Ovary (tissue), 3 donors: ENCODE measurements around the gene LHX6.

Experiments
- CTCF ChIP-seq, 3 donors: fragments of 450-650 bp in 2 of 3; fragments of 200-600 bp in 1 of 3; IDR thresholded peaks; one replicate each; pipeline versions ENCODE4 v1.5.1 to v1.8.0; 2016 to 2022; ENCODE audit warnings: antibody characterized with exemption in 3 of 3, mild to moderate bottlenecking in 1 of 3
- EP300 ChIP-seq: sonication (generic); formaldehyde crosslinking; IDR thresholded peaks from one replicate; pipeline ENCODE4 v1.6.1; 2017; ENCODE audit warnings: antibody characterized with exemption
- POLR2A ChIP-seq: fragments of 450-650 bp; IDR thresholded peaks from one replicate; pipeline ENCODE4 v1.6.1; 2017; ENCODE audit warnings: antibody characterized with exemption, mild to moderate bottlenecking, moderate library complexity
- donor health status: DM: no; HTN: no; CAD: no.

- TF ChIP-seq CTCF (IDR thresholded peaks at IDR 0.05) = no peak
- TF ChIP-seq POLR2A = no peak
- no peak for TF ChIP-seq EP300
These were observed 27.7 kb downstream of the LHX6 start for GRCh38 chr9:122200960-122201595.
